ENCODE measurements around the gene NFIC. TPM values are rescaled to one million over a fixed set of nuclear protein-coding genes. Genes with fewer than 3 reads are reported as not detected.

Gene NFIC
- total RNA-seq, 2 donors from 2014 or later, result 42.0 to 71.3 TPM

GRCh38 chr19:3455393-3455955 lies 89.1 kb downstream of the NFIC start:
- Histone ChIP-seq H3K36me3 (no peaks in the 10 kb centered on the region), H3K27me3 (no peaks in the 10 kb centered on the region), H3K4me3 (no peak overlapping the region), H3K4me1 (no peaks in the 10 kb centered on the region), H3K9me3 (no peaks in the 10 kb centered on the region), H3K27ac (no peak overlapping the region), H3K9ac (ENCODE audit: low read depth in 2 of 2, low read length in 2 of 2) (no peak overlapping the region)
- DNase-seq, result no peak
- no peak for TF ChIP-seq CTCF (IDR thresholded peaks at IDR 0.05)
- intact Hi-C loops (cut with DNase I), result no loop called here

- no peaks in the 10 kb centered on the region for H3K27me3 ChIP-seq
- no peaks in the 10 kb centered on the region for H3K4me1 ChIP-seq
- no peak for TF ChIP-seq CTCF (IDR thresholded peaks at IDR 0.05)
- no peaks in the 10 kb centered on the region for H3K36me3 ChIP-seq
- DNase-seq, result no peak
- H3K9me3 ChIP-seq, result no peaks in the 10 kb centered on the region
- no peak overlapping the region for H3K4me3 ChIP-seq
- no peak overlapping the region for H3K27ac ChIP-seq
- no peak overlapping the region for H3K9ac ChIP-seq (ENCODE audit: low read depth in 2 of 2, low read length in 2 of 2)
- intact Hi-C loops (cut with DNase I), result no loop called here
These were observed 89.7 kb downstream of the NFIC start for GRCh38 chr19:3455960-3456601.

- Histone ChIP-seq H3K4me3 (no peak overlapping the region), H3K9ac (ENCODE audit: low read depth in 2 of 2, low read length in 2 of 2) (peak overlapping the region in 1 of 2 donors; percentile 24), H3K36me3 (no peaks in the 10 kb centered on the region), H3K9me3 (no peaks in the 10 kb centered on the region), H3K27ac (peak overlapping the region; percentile 34), H3K4me1 (no peaks in the 10 kb centered on the region), H3K27me3 (no peaks in the 10 kb centered on the region)
- TF ChIP-seq CTCF (IDR thresholded peaks at IDR 0.05), result no peak
- DNase-seq, result no peak
- intact Hi-C loops (cut with DNase I), result no loop called here
These were observed 90.6 kb downstream of the NFIC start for GRCh38 chr19:3456925-3457527.

- no peaks in the 10 kb centered on the region for H3K4me1 ChIP-seq
- intact Hi-C loops (cut with DNase I), result no loop called here
- no peak overlapping the region for H3K4me3 ChIP-seq
- H3K27ac ChIP-seq, result peak overlapping the region; percentile 34
- H3K9me3 ChIP-seq, result no peaks in the 10 kb centered on the region
- H3K27me3 ChIP-seq, result no peaks in the 10 kb centered on the region
- peak overlapping the region in 1 of 2 donors; percentile 5 for H3K9ac ChIP-seq (ENCODE audit: low read depth in 2 of 2, low read length in 2 of 2)
- no peak for DNase-seq
- H3K36me3 ChIP-seq, result no peaks in the 10 kb centered on the region
- no peak for TF ChIP-seq CTCF (IDR thresholded peaks at IDR 0.05)
These were observed 91.3 kb downstream of the NFIC start for GRCh38 chr19:3457528-3458228.

GRCh38 chr19:3458229-3459088 lies 92.1 kb downstream of the NFIC start:
- no peak for TF ChIP-seq CTCF (IDR thresholded peaks at IDR 0.05)
- Histone ChIP-seq H3K4me3 (no peak overlapping the region), H3K27me3 (no peaks in the 10 kb centered on the region), H3K9me3 (no peaks in the 10 kb centered on the region), H3K27ac (peak overlapping the region; percentile 34), H3K4me1 (no peaks in the 10 kb centered on the region), H3K9ac (ENCODE audit: low read depth in 2 of 2, low read length in 2 of 2) (peak overlapping the region in 1 of 2 donors; percentile 19), H3K36me3 (no peaks in the 10 kb centered on the region)
- no peak for DNase-seq
- intact Hi-C loops (cut with DNase I), result no loop called here

All from colonic mucosa (tissue), 4 donors.